GM18526 (cell line): ENCODE results near the gene HAND1.

Experiments
- POLR2A ChIP-seq: IDR thresholded peaks from 3 replicates; pipeline ENCODE4 v1.6.1; 2011; ENCODE audit not compliant: insufficient read length; ENCODE audit errors: extremely low read depth

The HAND1 gene

GRCh38 chr5:154474396-154475334 lies 3.4 kb downstream of the HAND1 start:
- TF ChIP-seq POLR2A, result no peak

GRCh38 chr5:154473581-154474283 lies 4.3 kb downstream of the HAND1 start:
- no peak for TF ChIP-seq POLR2A

- no peak for TF ChIP-seq POLR2A
Measured at GRCh38 chr5:154472871-154473580, 5.0 kb downstream of the HAND1 start.

GRCh38 chr5:154470947-154471870 lies 6.8 kb downstream of the HAND1 start:
- TF ChIP-seq POLR2A, result no peak

- TF ChIP-seq POLR2A, result no peak
Measured at GRCh38 chr5:154470137-154470536, 7.9 kb downstream of the HAND1 start.

- no peak for TF ChIP-seq POLR2A
Measured at GRCh38 chr5:154467655-154468354, 10.2 kb downstream of the HAND1 start.

- no peak for TF ChIP-seq POLR2A
Measured at GRCh38 chr5:154466671-154467070, 11.4 kb downstream of the HAND1 start.

GRCh38 chr5:154466147-154466546 lies 11.9 kb downstream of the HAND1 start:
- TF ChIP-seq POLR2A, result no peak

- no peak for TF ChIP-seq POLR2A
Measured at GRCh38 chr5:154465169-154465568, 12.9 kb downstream of the HAND1 start.

- no peak for TF ChIP-seq POLR2A
Measured at GRCh38 chr5:154464438-154464837, 13.6 kb downstream of the HAND1 start.

GRCh38 chr5:154461531-154461930 lies 16.5 kb downstream of the HAND1 start:
- no peak for TF ChIP-seq POLR2A

GRCh38 chr5:154460172-154460571 lies 17.9 kb downstream of the HAND1 start:
- TF ChIP-seq POLR2A, result no peak

GRCh38 chr5:154459015-154459414 lies 19.0 kb downstream of the HAND1 start:
- TF ChIP-seq POLR2A, result no peak

GRCh38 chr5:154456540-154456939 lies 21.5 kb downstream of the HAND1 start:
- TF ChIP-seq POLR2A, result no peak
